HepG2 (cell line): Measurements from ENCODE around the gene MTHFD1.

Source experiments
- EP300 ChIP-seq, 3 experiments: sonication (generic) in 1 of 3; formaldehyde crosslinking in 1 of 3; IDR thresholded peaks; 2 replicates each; pipeline versions ENCODE4 v1.5.1 to v1.6.1; 2011 to 2020; ENCODE audit warnings: low read depth in 2 of 3, low read length in 2 of 3, borderline replicate concordance in 1 of 3, improper control_type of control experiment in 1 of 3, mild to moderate bottlenecking in 1 of 3, missing genetic modification reagents in 1 of 3, moderate library complexity in 1 of 3
- HNRNPL ChIP-seq: fragments of 200-400 bp; formaldehyde crosslinking; IDR thresholded peaks from 2 replicates; pipeline ENCODE4 v1.6.1; 2017; ENCODE audit warnings: mild to moderate bottlenecking, low read depth, low read length
- MAFK ChIP-seq, 2 experiments: IDR thresholded peaks in 1 of 2; conservative IDR thresholded peaks in 1 of 2; 2 replicates each; pipeline ENCODE4 v1.6.1; 2011; ENCODE audit warnings: improper control_type of control experiment in 2 of 2, low read length in 2 of 2
- POLR2AphosphoS5 ChIP-seq: IDR thresholded peaks from 2 replicates; pipeline ENCODE4 v1.6.1; 2012; ENCODE audit warnings: low read depth, low read length
- RAD51 ChIP-seq: fragments of 450-650 bp; IDR thresholded peaks from 2 replicates; pipeline ENCODE4 v1.6.1; 2016; ENCODE audit warnings: borderline replicate concordance
- RFX5 ChIP-seq: IDR thresholded peaks from 2 replicates; pipeline ENCODE4 v1.6.1; 2011; ENCODE audit warnings: low read depth, low read length, improper control_type of control experiment
- SRY ChIP-seq: sonication (generic); formaldehyde crosslinking; IDR thresholded peaks from 2 replicates; pipeline ENCODE4 v1.8.0; 2022; ENCODE audit warnings: mild to moderate bottlenecking, missing genetic modification reagents
- ZNF354B ChIP-seq: sonication (generic); formaldehyde crosslinking; IDR thresholded peaks from 2 replicates; pipeline ENCODE4 v1.8.0; 2022; ENCODE audit warnings: mild to moderate bottlenecking, missing genetic modification reagents
- TF ChIP-seq, protein P1 (sequence below): IDR thresholded peaks from 2 replicates; pipeline ENCODE4 v1.6.1; 2012; ENCODE audit warnings: inconsistent platforms
- TF ChIP-seq, protein P2 (sequence below): IDR thresholded peaks from 2 replicates; pipeline ENCODE4 v1.6.1; 2012; ENCODE audit warnings: low read length, improper control_type of control experiment
- TF ChIP-seq, protein P3 (sequence below): sonication (generic); formaldehyde crosslinking; IDR thresholded peaks from 2 replicates; pipeline ENCODE4 v1.5.0; 2020; ENCODE audit warnings: missing genetic modification reagents, mild to moderate bottlenecking, borderline replicate concordance
- TF ChIP-seq, protein P4 (sequence below): sonication (generic); formaldehyde crosslinking; IDR thresholded peaks from 2 replicates; pipeline ENCODE4 v1.5.0; 2020; ENCODE audit warnings: mild to moderate bottlenecking, missing genetic modification reagents, moderate library complexity

DNA sequence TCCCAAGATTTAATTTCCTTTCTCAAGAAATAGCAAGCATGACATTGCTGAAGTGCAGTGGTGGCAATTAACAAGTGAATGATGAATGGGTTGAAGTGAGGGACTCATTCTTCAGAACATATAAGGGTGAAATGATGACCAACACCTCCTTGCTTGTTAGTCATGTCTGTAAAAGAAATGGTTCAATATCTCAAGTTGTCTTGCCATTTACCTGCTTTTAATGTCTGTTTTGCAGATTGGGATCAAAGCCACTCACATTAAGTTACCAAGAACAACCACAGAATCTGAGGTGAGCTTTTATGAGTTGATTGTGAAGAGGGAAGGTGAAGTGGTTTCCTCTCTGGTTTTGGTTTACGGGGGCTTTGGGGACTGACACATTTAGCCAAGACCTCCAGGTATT, 24.1 kb downstream of the MTHFD1 start:
- TF ChIP-seq, protein P1, sequence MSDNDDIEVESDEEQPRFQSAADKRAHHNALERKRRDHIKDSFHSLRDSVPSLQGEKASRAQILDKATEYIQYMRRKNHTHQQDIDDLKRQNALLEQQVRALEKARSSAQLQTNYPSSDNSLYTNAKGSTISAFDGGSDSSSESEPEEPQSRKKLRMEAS = no peak
- TF ChIP-seq POLR2AphosphoS5 = no peak
- no peak for TF ChIP-seq ZNF354B (CRISPR knock-in tag)
- no peak for TF ChIP-seq RAD51
- TF ChIP-seq, protein P2, sequence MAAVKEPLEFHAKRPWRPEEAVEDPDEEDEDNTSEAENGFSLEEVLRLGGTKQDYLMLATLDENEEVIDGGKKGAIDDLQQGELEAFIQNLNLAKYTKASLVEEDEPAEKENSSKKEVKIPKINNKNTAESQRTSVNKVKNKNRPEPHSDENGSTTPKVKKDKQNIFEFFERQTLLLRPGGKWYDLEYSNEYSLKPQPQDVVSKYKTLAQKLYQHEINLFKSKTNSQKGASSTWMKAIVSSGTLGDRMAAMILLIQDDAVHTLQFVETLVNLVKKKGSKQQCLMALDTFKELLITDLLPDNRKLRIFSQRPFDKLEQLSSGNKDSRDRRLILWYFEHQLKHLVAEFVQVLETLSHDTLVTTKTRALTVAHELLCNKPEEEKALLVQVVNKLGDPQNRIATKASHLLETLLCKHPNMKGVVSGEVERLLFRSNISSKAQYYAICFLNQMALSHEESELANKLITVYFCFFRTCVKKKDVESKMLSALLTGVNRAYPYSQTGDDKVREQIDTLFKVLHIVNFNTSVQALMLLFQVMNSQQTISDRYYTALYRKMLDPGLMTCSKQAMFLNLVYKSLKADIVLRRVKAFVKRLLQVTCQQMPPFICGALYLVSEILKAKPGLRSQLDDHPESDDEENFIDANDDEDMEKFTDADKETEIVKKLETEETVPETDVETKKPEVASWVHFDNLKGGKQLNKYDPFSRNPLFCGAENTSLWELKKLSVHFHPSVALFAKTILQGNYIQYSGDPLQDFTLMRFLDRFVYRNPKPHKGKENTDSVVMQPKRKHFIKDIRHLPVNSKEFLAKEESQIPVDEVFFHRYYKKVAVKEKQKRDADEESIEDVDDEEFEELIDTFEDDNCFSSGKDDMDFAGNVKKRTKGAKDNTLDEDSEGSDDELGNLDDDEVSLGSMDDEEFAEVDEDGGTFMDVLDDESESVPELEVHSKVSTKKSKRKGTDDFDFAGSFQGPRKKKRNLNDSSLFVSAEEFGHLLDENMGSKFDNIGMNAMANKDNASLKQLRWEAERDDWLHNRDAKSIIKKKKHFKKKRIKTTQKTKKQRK = no peak
- no peak for TF ChIP-seq SRY
- TF ChIP-seq EP300 (IDR thresholded peaks at IDR 0.05; ENCODE audit: low read depth in 2 of 2, low read length in 2 of 2) = no peak
- no peak for TF ChIP-seq EP300 (CRISPR knock-in tag; IDR thresholded peaks at IDR 0.05; ENCODE audit: borderline replicate concordance)
- TF ChIP-seq, protein P3, sequence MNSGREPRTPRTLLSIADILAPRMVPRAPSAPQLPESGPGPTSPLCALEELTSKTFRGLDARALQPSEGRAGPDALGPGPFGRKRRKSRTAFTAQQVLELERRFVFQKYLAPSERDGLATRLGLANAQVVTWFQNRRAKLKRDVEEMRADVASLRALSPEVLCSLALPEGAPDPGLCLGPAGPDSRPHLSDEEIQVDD (CRISPR knock-in tag) = no peak
- no peak for TF ChIP-seq MAFK (conservative IDR thresholded peaks at IDR 0.05 in 1 of 2, IDR thresholded peaks at IDR 0.05 in 1 of 2; ENCODE audit: low read length in 2 of 2)
- no peak for TF ChIP-seq RFX5
- TF ChIP-seq HNRNPL = no peak
- TF ChIP-seq, protein P4, sequence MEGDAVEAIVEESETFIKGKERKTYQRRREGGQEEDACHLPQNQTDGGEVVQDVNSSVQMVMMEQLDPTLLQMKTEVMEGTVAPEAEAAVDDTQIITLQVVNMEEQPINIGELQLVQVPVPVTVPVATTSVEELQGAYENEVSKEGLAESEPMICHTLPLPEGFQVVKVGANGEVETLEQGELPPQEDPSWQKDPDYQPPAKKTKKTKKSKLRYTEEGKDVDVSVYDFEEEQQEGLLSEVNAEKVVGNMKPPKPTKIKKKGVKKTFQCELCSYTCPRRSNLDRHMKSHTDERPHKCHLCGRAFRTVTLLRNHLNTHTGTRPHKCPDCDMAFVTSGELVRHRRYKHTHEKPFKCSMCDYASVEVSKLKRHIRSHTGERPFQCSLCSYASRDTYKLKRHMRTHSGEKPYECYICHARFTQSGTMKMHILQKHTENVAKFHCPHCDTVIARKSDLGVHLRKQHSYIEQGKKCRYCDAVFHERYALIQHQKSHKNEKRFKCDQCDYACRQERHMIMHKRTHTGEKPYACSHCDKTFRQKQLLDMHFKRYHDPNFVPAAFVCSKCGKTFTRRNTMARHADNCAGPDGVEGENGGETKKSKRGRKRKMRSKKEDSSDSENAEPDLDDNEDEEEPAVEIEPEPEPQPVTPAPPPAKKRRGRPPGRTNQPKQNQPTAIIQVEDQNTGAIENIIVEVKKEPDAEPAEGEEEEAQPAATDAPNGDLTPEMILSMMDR (CRISPR knock-in tag) = no peak
